HFFc6 (cell line): Measurements from ENCODE around the gene ZNF264. TPM values are rescaled to one million over a fixed set of nuclear protein-coding genes. Genes with fewer than 3 reads are reported as not detected.

Experiments
- DNase-seq: peaks from one replicate; pipeline ENCODE4 v3.0.0-alpha.2; 2018
- H3K27ac Mint-ChIP-seq: 2 replicates; pipeline ENCODE4 v1.8.0; 2020; ENCODE audit warnings: mild to moderate bottlenecking, mixed read lengths
- H3K27me3 Mint-ChIP-seq: 2 replicates; pipeline ENCODE4 v1.8.0; 2021; ENCODE audit warnings: mild to moderate bottlenecking, moderate library complexity, mixed read lengths; ENCODE audit not compliant: insufficient read depth
- H3K36me3 Mint-ChIP-seq: 2 replicates; pipeline ENCODE4 v1.8.0; 2021; ENCODE audit warnings: low read depth, mixed read lengths
- H3K4me1 Mint-ChIP-seq: 2 replicates; pipeline ENCODE4 v1.8.0; 2020; ENCODE audit warnings: low read depth, mixed read lengths
- H3K4me3 Mint-ChIP-seq: 2 replicates; pipeline ENCODE4 v1.8.0; 2020; ENCODE audit warnings: mild to moderate bottlenecking, moderate library complexity, mixed read lengths
- H3K9me3 Mint-ChIP-seq: 2 replicates; pipeline ENCODE4 v1.8.0; 2020; ENCODE audit warnings: mild to moderate bottlenecking, mixed read lengths
- total RNA-seq, 6 experiments: library from RNA; stranded (reverse); fragmentation: NEBNext Ultra II Directional; extraction: Animal tissue kit (Norgen Biotek cat#: 25700); gene quantifications; 2 replicates in 1 of 6; 3 replicates in 5 of 6; pipeline ENCODE4 v1.2.3, GENCODE V29; 2021
- TF ChIP-seq, protein P1 (sequence below): fragments of 200-600 bp; sonication (generic); IDR thresholded peaks from 2 replicates; pipeline ENCODE4 v1.5.0; 2021; ENCODE audit warnings: antibody characterized with exemption, mild to moderate bottlenecking

ZNF264 gene
- total RNA-seq, 6 experiments from 2014 or later: 20.1 to 23.1 (median 22.6) TPM

DNA sequence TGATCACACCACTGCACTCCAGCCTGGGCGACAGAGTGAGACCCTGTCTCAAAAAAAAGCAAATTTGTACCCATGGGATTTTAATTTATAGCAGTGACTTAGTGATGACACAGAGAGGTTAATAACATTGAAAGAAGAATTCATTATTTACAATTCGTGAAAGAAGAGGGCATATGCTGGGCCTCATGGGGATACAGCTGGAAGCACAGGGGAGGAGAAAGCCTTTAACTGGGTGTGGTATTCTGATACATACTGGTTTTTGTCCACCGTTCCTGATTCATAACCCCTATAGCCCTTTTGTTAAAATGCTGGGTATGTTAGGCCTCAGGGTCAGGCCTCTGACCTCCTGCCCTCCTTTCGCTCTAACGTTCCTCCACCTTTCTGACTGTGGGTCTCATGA is 10.9 kb downstream of the ZNF264 start:
- Mint-ChIP-seq H3K4me1 (peaks cover 20% of the 10 kb centered on the region), H3K4me3 (no peak overlapping the region), H3K27ac (no peak overlapping the region; the same call in 1 of the 2 replicates), H3K36me3 (peaks cover 77% of the 10 kb centered on the region), H3K9me3 (peaks cover 11% of the 10 kb centered on the region), H3K27me3 (peaks cover 2% of the 10 kb centered on the region; the same call in 1 of the 2 replicates)
- no peak for DNase-seq
- TF ChIP-seq, protein P1, sequence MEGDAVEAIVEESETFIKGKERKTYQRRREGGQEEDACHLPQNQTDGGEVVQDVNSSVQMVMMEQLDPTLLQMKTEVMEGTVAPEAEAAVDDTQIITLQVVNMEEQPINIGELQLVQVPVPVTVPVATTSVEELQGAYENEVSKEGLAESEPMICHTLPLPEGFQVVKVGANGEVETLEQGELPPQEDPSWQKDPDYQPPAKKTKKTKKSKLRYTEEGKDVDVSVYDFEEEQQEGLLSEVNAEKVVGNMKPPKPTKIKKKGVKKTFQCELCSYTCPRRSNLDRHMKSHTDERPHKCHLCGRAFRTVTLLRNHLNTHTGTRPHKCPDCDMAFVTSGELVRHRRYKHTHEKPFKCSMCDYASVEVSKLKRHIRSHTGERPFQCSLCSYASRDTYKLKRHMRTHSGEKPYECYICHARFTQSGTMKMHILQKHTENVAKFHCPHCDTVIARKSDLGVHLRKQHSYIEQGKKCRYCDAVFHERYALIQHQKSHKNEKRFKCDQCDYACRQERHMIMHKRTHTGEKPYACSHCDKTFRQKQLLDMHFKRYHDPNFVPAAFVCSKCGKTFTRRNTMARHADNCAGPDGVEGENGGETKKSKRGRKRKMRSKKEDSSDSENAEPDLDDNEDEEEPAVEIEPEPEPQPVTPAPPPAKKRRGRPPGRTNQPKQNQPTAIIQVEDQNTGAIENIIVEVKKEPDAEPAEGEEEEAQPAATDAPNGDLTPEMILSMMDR: no peak

- DNase-seq: no peak
- H3K27ac Mint-ChIP-seq: no peak overlapping the region
- peaks cover 57% of the 10 kb centered on the region for H3K36me3 Mint-ChIP-seq
- no peaks in the 10 kb centered on the region for H3K9me3 Mint-ChIP-seq
- no peak overlapping the region for H3K4me3 Mint-ChIP-seq
- H3K4me1 Mint-ChIP-seq: peaks cover 7% of the 10 kb centered on the region
- TF ChIP-seq, protein P1: no peak
- H3K27me3 Mint-ChIP-seq: no peaks in the 10 kb centered on the region
Measured at GRCh38 chr19:57210381-57210780, 19.1 kb downstream of the ZNF264 start.

GRCh38 chr19:57212109-57212508 is 20.8 kb downstream of the ZNF264 start:
- Mint-ChIP-seq H3K36me3 (peaks cover 62% of the 10 kb centered on the region), H3K27ac (no peak overlapping the region)
- no peak for DNase-seq

DNA sequence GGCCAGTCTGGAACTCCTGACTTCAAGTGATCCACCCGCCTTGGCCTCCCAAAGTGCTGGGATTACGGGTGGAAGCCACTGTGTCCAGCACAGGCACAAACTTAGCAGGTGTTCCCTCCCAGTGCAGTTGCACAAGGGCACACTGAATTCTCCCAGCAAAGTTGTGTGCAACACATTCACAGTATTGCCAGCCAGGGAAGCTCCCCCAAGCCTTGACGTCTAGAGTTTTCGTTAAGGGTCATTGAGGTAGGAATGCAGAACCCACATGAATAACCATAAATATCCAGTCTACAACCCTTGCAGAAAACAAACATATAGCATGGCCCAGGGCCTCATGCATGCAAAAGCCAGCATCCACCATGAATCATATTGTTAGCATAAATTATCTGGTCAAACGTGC is 36.2 kb downstream of the ZNF264 start:
- H3K27ac Mint-ChIP-seq: no peak overlapping the region
- no peaks in the 10 kb centered on the region for H3K36me3 Mint-ChIP-seq
- no peaks in the 10 kb centered on the region for H3K4me1 Mint-ChIP-seq
- TF ChIP-seq, protein P1: no peak
- no peak for DNase-seq
- H3K4me3 Mint-ChIP-seq: no peak overlapping the region
- H3K9me3 Mint-ChIP-seq: no peaks in the 10 kb centered on the region
- H3K27me3 Mint-ChIP-seq: no peaks in the 10 kb centered on the region; the same call in none of the 2 replicates

More at GRCh38 chr19:57212109-57212508, 20.8 kb downstream of the ZNF264 start:
- Mint-ChIP-seq H3K27me3 (no peaks in the 10 kb centered on the region), H3K4me1 (peaks cover 3% of the 10 kb centered on the region), H3K4me3 (no peak overlapping the region), H3K9me3 (no peaks in the 10 kb centered on the region)
- TF ChIP-seq, protein P1: no peak

DNA sequence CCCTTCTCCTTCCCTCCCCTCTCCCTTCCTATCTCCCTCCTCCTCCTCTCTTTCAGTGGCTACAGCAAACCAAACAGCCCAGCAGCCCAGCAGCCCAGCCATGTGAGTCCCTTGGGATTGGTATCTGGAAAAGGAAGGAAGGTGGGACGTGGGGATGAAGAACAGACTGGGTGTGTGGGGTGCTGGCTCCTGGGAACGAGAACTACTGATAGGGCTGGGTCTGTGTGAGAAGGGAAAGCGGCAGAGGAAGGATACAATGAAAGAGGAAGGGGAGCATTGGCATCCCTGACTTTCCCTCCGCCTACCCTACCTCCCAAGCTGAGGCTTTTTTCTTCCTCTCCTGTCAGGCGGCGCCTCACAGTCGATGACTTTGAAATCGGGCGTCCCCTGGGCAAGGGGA is 40.4 kb downstream of the ZNF264 start:
- H3K36me3 Mint-ChIP-seq: no peaks in the 10 kb centered on the region
- DNase-seq: no peak
- H3K4me3 Mint-ChIP-seq: no peak overlapping the region
- H3K4me1 Mint-ChIP-seq: no peaks in the 10 kb centered on the region
- no peaks in the 10 kb centered on the region for H3K9me3 Mint-ChIP-seq
- H3K27ac Mint-ChIP-seq: no peak overlapping the region; the same call in 1 of the 2 replicates
- TF ChIP-seq, protein P1: no peak
- no peaks in the 10 kb centered on the region; the same call in none of the 2 replicates for H3K27me3 Mint-ChIP-seq

- no peaks in the 10 kb centered on the region for H3K9me3 Mint-ChIP-seq
- TF ChIP-seq, protein P1: no peak
- no peak overlapping the region for H3K4me3 Mint-ChIP-seq
- no peaks in the 10 kb centered on the region; the same call in 1 of the 2 replicates for H3K27me3 Mint-ChIP-seq
- no peak for DNase-seq
- H3K4me1 Mint-ChIP-seq: no peaks in the 10 kb centered on the region
- H3K36me3 Mint-ChIP-seq: no peaks in the 10 kb centered on the region
- no peak overlapping the region for H3K27ac Mint-ChIP-seq
Measured at GRCh38 chr19:57233207-57233606, 41.9 kb downstream of the ZNF264 start.
